HG03280 (cell line): ENCODE measurements around the gene TCF12.

Source experiments
- ATAC-seq: cut with Tn5 transposase; IDR thresholded peaks from one replicate; pipeline ENCODE4 v1.9.1; 2021; ENCODE audit warnings: mild to moderate bottlenecking, moderate library complexity; ENCODE audit not compliant: unreplicated experiment

TCF12 gene

GRCh38 chr15:57236561-57237300 lies 318.3 kb downstream of the TCF12 start:
- no peak for ATAC-seq

GRCh38 chr15:57237301-57237642 lies 318.8 kb downstream of the TCF12 start:
- ATAC-seq, result no peak

GRCh38 chr15:57237676-57238075 lies 319.2 kb downstream of the TCF12 start:
- ATAC-seq, result no peak

- no peak for ATAC-seq
These were observed 326.7 kb downstream of the TCF12 start for GRCh38 chr15:57245130-57245529.

DNA sequence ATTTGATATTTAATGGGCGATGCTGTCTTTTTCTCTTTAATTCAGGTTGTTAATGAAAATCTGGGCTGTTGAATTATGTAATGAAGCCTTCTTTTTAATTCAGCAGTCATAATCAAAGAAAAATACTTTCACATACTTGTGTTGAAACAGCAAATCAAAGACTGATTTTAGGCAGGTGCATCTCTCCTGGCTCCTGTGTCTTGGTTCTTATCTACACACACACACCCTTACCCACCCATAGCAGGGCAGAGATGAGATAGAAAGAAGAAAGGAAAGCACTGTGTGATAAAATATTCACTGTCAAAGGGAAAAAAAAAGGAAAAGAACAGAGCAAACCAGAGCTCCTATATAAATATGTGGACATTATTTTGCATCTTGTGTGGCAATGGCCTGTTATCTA lies 327.3 kb downstream of the TCF12 start:
- no peak for ATAC-seq

DNA sequence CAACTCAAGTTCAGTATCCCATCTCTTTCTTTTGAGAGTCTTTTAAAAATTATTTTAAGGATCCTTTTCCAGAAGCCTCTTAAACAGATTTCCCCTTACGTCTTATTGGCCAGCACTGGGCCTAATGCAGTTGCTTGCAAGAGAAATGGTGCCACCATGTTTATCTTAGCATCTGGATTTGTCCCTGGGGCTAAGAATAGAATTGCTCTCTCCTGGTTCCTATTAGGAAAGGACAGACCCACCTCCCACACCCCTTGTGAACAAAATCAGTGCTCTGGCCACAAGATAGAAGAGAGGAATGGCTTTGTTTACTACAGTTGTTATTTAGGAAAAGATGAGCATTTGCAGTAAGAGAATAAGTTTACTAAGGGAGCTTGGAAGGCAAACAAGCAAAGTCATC lies 329.6 kb downstream of the TCF12 start:
- no peak for ATAC-seq

DNA sequence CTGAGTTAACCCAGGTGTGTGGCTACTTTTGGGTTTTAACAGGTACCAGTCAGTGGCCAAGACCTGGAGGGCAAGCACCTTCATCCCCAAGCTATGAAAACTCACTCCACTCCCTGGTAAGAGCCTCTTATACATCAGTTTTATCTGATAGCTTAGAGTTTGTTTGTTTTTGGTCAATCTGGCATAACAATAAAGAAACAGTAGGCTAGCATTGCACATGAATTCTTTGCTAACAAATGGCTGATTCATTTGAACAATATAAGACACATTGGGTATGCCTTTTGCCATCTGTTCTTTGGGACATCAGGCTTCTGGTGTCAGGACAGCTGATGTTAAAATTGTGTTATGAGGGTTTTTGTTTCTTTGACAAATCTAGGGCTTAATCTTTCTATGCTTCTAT lies 332.9 kb downstream of the TCF12 start:
- ATAC-seq, result no peak

DNA sequence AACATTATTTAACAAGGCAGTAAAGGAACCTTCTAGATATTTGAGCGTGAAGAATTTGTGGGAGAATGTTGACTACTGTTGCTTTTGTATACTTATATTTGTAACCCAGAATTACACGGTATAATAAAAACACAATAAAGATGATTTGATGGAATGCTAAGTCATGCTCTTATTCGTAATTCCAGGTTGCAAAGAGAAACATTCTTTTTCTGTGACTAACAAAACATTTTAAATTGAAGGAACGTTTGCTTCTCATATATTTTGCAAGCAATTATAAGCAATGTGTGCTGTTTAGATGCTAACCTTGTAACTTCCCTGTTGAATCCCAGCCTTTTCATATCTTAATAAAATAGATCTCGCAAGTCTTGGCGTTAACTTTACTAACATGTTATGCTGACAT lies 333.5 kb downstream of the TCF12 start:
- no peak for ATAC-seq

DNA sequence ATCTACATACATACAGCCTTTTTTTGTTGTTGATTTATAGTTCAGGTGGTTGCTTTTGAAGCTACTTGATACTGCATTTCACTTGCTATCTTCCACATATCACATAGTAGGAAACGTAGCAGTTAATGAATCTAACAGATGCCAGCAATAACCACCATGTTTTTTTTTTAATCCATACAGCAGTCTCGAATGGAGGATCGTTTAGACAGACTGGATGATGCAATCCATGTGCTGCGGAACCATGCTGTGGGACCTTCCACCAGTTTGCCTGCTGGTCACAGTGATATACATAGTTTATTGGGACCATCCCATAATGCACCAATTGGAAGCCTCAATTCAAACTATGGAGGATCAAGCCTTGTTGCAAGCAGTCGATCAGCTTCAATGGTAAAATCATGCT lies 334.6 kb downstream of the TCF12 start:
- no peak for ATAC-seq

GRCh38 chr15:57253500-57253899 lies 335.1 kb downstream of the TCF12 start:
- ATAC-seq, result no peak

DNA sequence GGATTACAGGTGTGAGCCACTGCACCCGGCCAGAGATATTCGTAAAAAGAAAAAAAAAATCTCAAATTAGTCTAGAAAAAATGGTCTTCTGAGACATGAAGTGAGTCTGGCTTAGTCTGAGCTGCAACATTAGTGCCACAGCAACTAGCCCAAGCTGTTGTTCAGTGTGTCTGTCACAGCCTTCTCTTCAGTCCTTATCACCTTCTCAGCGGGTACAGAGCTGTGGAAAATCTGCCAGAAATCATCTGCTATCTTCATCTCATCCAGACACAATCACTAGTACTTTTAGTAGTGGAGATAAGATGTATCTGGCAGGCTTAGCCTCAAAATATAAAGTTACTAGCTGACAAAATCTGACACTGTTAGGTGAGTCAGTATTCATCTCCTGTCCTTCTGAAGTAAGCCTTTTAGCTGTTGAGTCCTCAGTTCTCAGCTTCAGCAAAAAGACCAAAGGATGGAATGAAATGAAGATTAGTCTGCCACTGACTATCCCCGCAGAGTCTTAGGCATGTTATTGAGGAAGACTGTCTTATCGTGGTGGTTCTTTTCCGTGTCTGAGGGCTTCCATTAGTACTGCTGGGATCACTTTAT lies 337.4 kb downstream of the TCF12 start:
- ATAC-seq, result no peak

DNA sequence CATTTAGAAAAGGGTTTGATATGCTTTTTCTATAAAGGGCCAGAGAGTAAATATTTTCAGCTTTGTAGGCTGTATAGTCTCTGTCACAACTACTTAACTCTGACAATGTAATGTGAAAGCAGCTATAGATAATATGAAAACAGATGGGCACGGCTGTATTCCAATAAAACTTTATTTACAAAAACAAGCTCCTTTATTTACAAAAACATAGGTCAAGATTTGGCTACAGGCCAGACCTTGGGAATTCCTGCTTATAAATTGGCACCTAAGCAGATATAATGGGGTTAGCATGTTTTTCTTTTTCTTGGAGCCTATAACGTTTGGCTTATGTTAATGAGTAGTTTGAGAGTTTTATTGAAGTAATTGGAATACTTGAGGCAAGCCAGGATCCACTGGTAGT lies 338.5 kb downstream of the TCF12 start:
- ATAC-seq, result no peak

- no peak for ATAC-seq
These were observed 341.2 kb downstream of the TCF12 start for GRCh38 chr15:57259568-57260040.

- ATAC-seq, result no peak
These were observed 345.1 kb downstream of the TCF12 start for GRCh38 chr15:57263520-57263919.

DNA sequence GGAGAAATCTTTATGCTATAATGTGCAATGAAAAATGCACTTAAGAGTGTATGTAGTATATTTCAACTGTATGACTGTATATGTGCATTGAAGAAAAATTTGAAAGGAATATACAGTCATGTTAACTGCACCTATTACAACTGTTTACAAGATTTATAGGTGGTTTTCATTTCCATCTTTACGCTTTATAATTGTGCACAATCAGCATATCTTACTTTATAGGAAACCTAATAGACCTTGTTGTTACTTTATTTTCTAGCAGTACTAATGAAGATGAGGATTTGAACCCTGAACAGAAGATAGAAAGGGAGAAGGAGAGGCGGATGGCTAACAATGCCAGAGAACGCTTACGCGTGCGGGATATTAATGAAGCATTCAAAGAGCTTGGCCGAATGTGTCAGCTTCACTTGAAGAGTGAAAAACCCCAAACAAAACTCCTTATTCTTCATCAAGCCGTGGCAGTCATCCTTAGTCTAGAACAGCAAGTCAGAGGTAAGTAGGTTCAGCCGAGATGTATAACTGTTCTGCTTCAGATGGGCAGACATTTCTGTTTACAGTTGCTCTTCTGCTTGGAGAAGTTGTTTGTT lies 354.4 kb downstream of the TCF12 start:
- ATAC-seq, result no peak

GRCh38 chr15:57273402-57273801 lies 355.0 kb downstream of the TCF12 start:
- ATAC-seq, result no peak

- no peak for ATAC-seq
These were observed 360.0 kb downstream of the TCF12 start for GRCh38 chr15:57278439-57278838.

GRCh38 chr15:57280464-57280863 lies 362.0 kb downstream of the TCF12 start:
- no peak for ATAC-seq

DNA sequence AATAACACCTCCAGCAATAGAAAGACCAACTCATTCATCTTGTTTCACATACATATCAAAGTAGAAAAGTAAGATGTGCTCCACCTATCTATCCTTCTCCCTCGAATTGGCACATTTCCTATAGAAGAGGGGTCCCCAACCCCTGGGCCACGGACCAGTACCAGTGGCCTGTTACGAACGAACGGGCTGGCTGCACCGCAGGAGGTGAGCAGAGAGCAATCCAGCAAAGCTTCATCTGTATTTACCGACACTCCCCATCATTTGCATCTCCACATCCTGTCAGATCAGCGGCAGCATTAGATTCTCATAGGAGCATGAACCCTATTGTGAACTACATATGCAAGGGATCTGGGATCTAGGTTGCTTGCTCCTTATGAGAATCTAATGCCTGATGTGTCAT lies 362.9 kb downstream of the TCF12 start:
- no peak for ATAC-seq

- ATAC-seq, result no peak
These were observed 364.2 kb downstream of the TCF12 start for GRCh38 chr15:57282686-57283085.

GRCh38 chr15:57283774-57284503 lies 365.5 kb downstream of the TCF12 start:
- no peak for ATAC-seq

DNA sequence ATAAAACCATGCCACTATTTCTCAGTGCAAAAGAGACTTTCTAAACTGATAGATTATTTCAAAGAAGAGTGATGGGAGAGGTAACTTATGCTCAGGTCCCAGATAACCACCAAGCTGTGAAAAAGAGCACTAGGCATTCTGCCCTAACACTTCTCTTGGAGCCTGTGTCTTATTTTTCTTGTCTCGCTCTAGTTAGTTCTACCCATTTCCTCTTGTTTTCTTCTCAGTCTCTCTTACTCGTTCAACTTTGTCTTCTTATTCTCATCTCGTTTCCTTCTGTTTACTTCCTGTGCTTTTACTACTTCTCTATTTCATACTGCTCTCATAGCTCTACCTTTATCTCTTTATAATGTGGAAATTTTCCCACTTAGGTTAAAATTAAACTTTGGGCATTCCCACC lies 366.1 kb downstream of the TCF12 start:
- no peak for ATAC-seq
